ENCODE measurements around the gene GALM. TPM values are rescaled to one million over a fixed set of nuclear protein-coding genes. Genes with fewer than 3 reads are reported as not detected.

The GALM gene
- total RNA-seq, 1 donor from 2014 or later = 32.6 TPM

GRCh38 chr2:38765551-38765950, 99.6 kb downstream of the GALM start:
- no peak for DNase-seq (ENCODE audit: low spot score)

- DNase-seq (ENCODE audit: low spot score) = no peak
Measured at GRCh38 chr2:38771632-38772031, 105.7 kb downstream of the GALM start.

GRCh38 chr2:38775097-38775920, 109.4 kb downstream of the GALM start:
- DNase-seq (ENCODE audit: low spot score) = no peak

- DNase-seq (ENCODE audit: low spot score) = no peak
Measured at GRCh38 chr2:38775921-38776225, 110.0 kb downstream of the GALM start.

- DNase-seq (ENCODE audit: low spot score) = no peak
Measured at GRCh38 chr2:38776531-38776930, 110.6 kb downstream of the GALM start.

- DNase-seq (ENCODE audit: low spot score) = no peak
Measured at GRCh38 chr2:38778687-38779082, 112.8 kb downstream of the GALM start.

- no peak for DNase-seq (ENCODE audit: low spot score)
Measured at GRCh38 chr2:38783586-38783985, 117.7 kb downstream of the GALM start.

Other genes starting within 250 kb of the GALM start
- 51.9 TPM for gene HNRNPLL, start 63.2 kb upstream of the GALM start, total RNA-seq
- 84.8 TPM for gene SRSF7, start 85.2 kb downstream of the GALM start, total RNA-seq
- gene GEMIN6, start 112.1 kb downstream of the GALM start, total RNA-seq = 18.2 TPM
- 15.7 TPM for gene DHX57, start 209.8 kb downstream of the GALM start, total RNA-seq
- 21.8 TPM for gene MORN2, start 209.9 kb downstream of the GALM start, total RNA-seq
- gene ARHGEF33, start 223.8 kb downstream of the GALM start, total RNA-seq = 1.8 TPM

Data from mucosa of gallbladder (tissue), 1 donor.